ENCODE data around the gene RPP40. TPM values are rescaled to one million over a fixed set of nuclear protein-coding genes. Genes with fewer than 3 reads are reported as not detected.

RPP40 gene
- total and polyA plus RNA-seq, 2 experiments from 2014 or later = 16.2 to 21.9 TPM

DNA sequence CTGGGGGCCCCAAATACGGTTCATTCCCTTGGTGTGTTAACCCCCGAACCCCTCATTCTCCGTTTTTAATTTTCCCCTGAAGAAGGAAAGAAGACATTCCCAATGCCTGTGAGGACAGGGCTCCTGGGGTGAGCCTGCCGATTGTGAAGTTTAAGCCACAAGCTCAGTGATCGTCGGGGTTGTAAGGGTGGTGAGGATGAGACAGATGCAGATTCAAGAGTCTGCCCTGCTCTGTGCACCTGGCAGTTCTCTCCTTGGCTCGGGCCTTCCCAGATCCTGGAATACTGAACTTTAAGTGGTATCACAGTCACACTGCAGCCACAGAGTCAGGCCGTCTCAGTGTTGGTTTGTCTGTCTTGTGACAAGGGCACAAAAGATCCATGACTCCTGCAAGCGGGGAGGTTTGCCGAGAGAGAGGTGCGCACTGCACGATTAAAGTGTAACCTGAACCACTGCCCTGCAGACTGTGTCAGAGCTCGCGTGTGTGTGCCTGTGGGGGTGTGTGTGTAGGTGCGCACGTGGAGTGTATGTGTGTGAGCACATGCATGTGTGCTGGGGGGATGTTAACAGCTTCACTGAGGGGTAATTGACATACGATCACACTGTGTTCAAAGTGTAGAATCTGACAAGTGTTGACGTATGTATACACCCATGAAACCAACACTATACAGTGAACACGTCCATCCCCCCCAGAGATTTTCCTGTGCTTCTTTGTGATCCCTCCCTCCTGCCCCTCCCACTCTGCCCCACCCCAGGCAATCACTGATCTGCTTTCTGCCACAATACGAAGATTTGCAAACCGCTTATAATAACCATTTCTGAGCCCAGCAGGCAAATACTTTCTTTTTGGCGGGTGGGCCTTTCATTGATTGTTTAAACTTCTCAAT, 38.9 kb downstream of the RPP40 start:
- 76 to 80% methylated on average over 22 of the region's 22 CpGs for WGBS, 2 experiments (ENCODE audit: low coverage in 1 of 2, low lambda C conversion rate in 2 of 2, missing lambda C conversion rate in 2 of 2)

DNA sequence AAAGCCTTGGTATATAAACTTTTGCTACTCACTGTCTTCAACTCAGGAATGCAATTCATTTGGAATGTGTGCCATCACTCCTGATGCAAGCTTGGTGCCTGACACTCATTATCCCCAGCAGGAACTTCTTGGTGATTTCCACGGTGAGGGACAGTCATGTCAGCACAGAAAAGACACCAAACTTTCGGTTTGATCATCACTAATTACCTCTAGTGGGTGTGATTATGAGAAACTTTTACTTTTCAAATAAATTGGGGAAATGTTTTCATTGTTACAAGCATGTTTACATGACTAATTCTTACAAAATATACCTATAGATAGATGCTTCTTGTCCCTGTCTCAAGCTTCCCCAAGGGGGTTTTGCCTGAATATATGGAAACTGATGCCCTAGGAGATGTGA, 40.9 kb downstream of the RPP40 start:
- TF ChIP-seq EZH2phosphoT487 (IDR thresholded peaks at IDR 0.05; ENCODE audit: insufficient read depth, low read depth) (no peak), EZH2 (IDR thresholded peaks at IDR 0.05; ENCODE audit: insufficient read depth, poor library complexity, severe bottlenecking) (no peak)
- DNase-seq = peak; percentile 23
- WGBS, 2 experiments (ENCODE audit: low coverage in 1 of 2, low lambda C conversion rate in 2 of 2, missing lambda C conversion rate in 2 of 2) = 66 to 68% methylated on average over 2 of the region's 2 CpGs

More for the DNA sequence above, 38.9 kb downstream of the RPP40 start:
- H3K4me1 ChIP-seq (ENCODE audit: insufficient read depth) = no peaks in the 10 kb centered on the region
- H3F3A ChIP-seq (ENCODE audit: insufficient read depth) = no peaks in the 10 kb centered on the region
- no peaks in the 10 kb centered on the region for H4K20me1 ChIP-seq (ENCODE audit: insufficient read depth)
- H3K79me2 ChIP-seq (ENCODE audit: insufficient read depth) = no peaks in the 10 kb centered on the region
- no peak for TF ChIP-seq EZH2phosphoT487 (IDR thresholded peaks at IDR 0.05; ENCODE audit: insufficient read depth, low read depth)
- TF ChIP-seq EZH2 (IDR thresholded peaks at IDR 0.05; ENCODE audit: insufficient read depth, poor library complexity, severe bottlenecking) = no peak
- DNase-seq = no peak
- no peaks in the 10 kb centered on the region for H3K9me3 ChIP-seq (ENCODE audit: low read depth)
- no peaks in the 10 kb centered on the region for H3K9me2 ChIP-seq (ENCODE audit: insufficient read depth)
- in situ Hi-C loops (cut with MboI) = no loop called here
- H3K4me3 ChIP-seq = no peak overlapping the region
- H2AFZ ChIP-seq = no peak overlapping the region
- H3K36me3 ChIP-seq (ENCODE audit: low read depth) = no peaks in the 10 kb centered on the region
- H3K27me3 ChIP-seq (replicated peaks; ENCODE audit: insufficient read depth) = no peaks in the 10 kb centered on the region
- H3K4me2 ChIP-seq (ENCODE audit: unreplicated experiment) = no peak overlapping the region
- H3K27ac ChIP-seq = no peak overlapping the region
- H3K9ac ChIP-seq = no peak overlapping the region

DNA sequence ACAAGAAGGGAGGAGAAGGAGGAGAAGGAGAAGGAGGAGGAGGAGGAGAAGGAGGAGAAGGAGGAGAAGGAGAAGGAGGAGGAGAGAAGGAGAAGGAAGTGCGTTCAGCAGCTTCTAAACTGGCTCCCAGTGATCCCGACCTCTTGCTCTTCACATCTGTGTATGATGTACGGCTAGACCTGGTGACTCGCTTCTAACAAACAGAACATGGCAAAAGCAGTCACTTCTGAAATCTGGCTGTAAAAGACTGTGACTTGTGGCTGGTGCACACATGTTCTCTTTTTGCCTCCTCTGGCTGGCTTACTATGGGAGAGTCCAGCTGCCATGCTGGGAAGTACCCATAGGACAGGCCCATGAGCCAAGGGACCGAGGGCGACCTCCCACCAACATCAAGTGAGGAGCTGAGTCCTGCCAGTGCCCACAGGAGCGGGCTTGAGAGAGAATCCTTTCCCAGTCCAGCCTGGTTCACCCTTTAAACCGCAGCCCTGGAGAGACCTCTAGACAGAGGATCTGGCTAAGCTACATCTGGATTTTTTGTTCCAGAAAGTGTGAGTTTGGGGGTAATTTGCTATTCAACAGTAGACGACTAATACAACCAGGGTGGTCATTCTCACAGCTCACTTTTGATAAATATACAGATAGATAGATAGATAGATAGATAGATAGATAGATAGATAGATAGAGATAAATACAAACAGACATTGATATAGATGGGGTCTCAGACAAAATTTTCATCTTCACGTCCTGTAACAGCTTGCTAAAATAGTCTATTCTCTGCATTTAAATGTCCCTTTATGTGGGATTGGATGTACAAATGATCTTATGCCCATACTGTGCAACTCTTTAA, 42.3 kb downstream of the RPP40 start:
- Histone ChIP-seq H3K9me2 (ENCODE audit: insufficient read depth) (no peaks in the 10 kb centered on the region), H3K27me3 (replicated peaks; ENCODE audit: insufficient read depth) (no peaks in the 10 kb centered on the region), H3F3A (ENCODE audit: insufficient read depth) (no peaks in the 10 kb centered on the region), H3K9ac (no peak overlapping the region), H3K79me2 (ENCODE audit: insufficient read depth) (no peaks in the 10 kb centered on the region), H3K27ac (no peak overlapping the region), H4K20me1 (ENCODE audit: insufficient read depth) (no peaks in the 10 kb centered on the region), H3K9me3 (ENCODE audit: low read depth) (no peaks in the 10 kb centered on the region), H3K4me2 (ENCODE audit: unreplicated experiment) (no peak overlapping the region), H2AFZ (peak overlapping the region; percentile 42), H3K4me1 (ENCODE audit: insufficient read depth) (no peaks in the 10 kb centered on the region), H3K36me3 (ENCODE audit: low read depth) (no peaks in the 10 kb centered on the region), H3K4me3 (no peak overlapping the region)
- TF ChIP-seq EZH2 (IDR thresholded peaks at IDR 0.05; ENCODE audit: insufficient read depth, poor library complexity, severe bottlenecking) = no peak
- no peak for TF ChIP-seq EZH2phosphoT487 (IDR thresholded peaks at IDR 0.05; ENCODE audit: insufficient read depth, low read depth)
- DNase-seq = peak; percentile 52
- in situ Hi-C loops (cut with MboI) = no loop called here
- 56 to 63% methylated on average over 10 of the region's 10 CpGs for WGBS, 2 experiments (ENCODE audit: low coverage in 1 of 2, low lambda C conversion rate in 2 of 2, missing lambda C conversion rate in 2 of 2)

More for the DNA sequence above, 40.9 kb downstream of the RPP40 start:
- Histone ChIP-seq H3K36me3 (ENCODE audit: low read depth) (no peaks in the 10 kb centered on the region), H3K9me3 (ENCODE audit: low read depth) (no peaks in the 10 kb centered on the region), H3K79me2 (ENCODE audit: insufficient read depth) (no peaks in the 10 kb centered on the region), H3K4me2 (ENCODE audit: unreplicated experiment) (no peak overlapping the region), H3F3A (ENCODE audit: insufficient read depth) (no peaks in the 10 kb centered on the region), H2AFZ (no peak overlapping the region), H3K4me1 (ENCODE audit: insufficient read depth) (no peaks in the 10 kb centered on the region), H3K9me2 (ENCODE audit: insufficient read depth) (no peaks in the 10 kb centered on the region), H3K27ac (no peak overlapping the region), H3K9ac (no peak overlapping the region), H3K4me3 (no peak overlapping the region), H3K27me3 (replicated peaks; ENCODE audit: insufficient read depth) (no peaks in the 10 kb centered on the region), H4K20me1 (ENCODE audit: insufficient read depth) (no peaks in the 10 kb centered on the region)
- in situ Hi-C loops (cut with MboI) = no loop called here

DNA sequence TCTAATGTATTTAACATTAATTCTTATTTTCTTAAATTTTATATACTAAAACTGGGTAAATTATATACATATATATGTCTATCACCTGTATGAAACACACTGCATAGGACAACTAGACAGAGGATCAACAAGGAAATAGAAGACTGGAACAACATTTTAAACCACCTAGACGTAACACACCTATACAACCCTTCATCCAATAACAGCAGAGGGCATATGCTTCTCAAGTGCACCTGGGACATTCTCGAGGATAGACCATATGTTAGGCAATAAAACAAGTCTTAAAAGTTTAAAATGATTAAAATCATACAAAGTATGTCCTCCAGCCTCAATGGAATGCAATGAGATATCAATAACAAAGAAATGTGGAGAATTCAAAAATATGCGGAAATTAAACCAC, 45.2 kb downstream of the RPP40 start:
- no peaks in the 10 kb centered on the region for H3K9me3 ChIP-seq (ENCODE audit: low read depth)
- no peak overlapping the region for H3K9ac ChIP-seq
- no peaks in the 10 kb centered on the region for H3K4me1 ChIP-seq (ENCODE audit: insufficient read depth)
- in situ Hi-C loops (cut with MboI) = no loop called here
- no peaks in the 10 kb centered on the region for H3K27me3 ChIP-seq (replicated peaks; ENCODE audit: insufficient read depth)
- H3F3A ChIP-seq (ENCODE audit: insufficient read depth) = no peaks in the 10 kb centered on the region
- H3K27ac ChIP-seq = no peak overlapping the region
- no peak overlapping the region for H2AFZ ChIP-seq
- no peak overlapping the region for H3K4me3 ChIP-seq
- TF ChIP-seq EZH2 (IDR thresholded peaks at IDR 0.05; ENCODE audit: insufficient read depth, poor library complexity, severe bottlenecking) (no peak), EZH2phosphoT487 (IDR thresholded peaks at IDR 0.05; ENCODE audit: insufficient read depth, low read depth) (no peak)
- H3K9me2 ChIP-seq (ENCODE audit: insufficient read depth) = no peaks in the 10 kb centered on the region
- WGBS, 2 experiments (ENCODE audit: low coverage in 1 of 2, low lambda C conversion rate in 2 of 2, missing lambda C conversion rate in 2 of 2) = 62 to 72% methylated on average over 3 of the region's 3 CpGs
- DNase-seq = no peak
- H4K20me1 ChIP-seq (ENCODE audit: insufficient read depth) = no peaks in the 10 kb centered on the region
- no peak overlapping the region for H3K4me2 ChIP-seq (ENCODE audit: unreplicated experiment)
- H3K36me3 ChIP-seq (ENCODE audit: low read depth) = peaks cover 7% of the 10 kb centered on the region
- H3K79me2 ChIP-seq (ENCODE audit: insufficient read depth) = no peaks in the 10 kb centered on the region
